ENCODE results near the gene ATOX1.

DNA sequence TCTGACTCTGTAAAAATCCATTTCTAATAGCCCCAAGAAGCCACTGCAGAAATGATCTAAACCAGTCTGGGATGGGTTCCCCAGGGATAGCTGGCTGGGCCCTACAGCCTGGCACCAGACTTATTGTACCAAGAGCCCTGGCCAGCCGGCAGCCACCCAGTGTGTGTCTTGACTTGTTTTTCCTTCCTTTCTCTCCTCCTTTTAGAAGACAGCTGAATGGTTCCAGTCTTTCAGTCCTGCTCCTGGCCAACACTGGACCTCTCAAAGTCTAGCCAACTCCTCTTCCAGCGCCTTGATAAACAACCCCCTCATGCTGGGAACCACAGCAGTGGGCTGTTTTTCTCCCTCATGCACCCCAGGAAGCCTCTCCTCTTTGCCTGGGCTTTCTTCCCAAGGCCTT, 34.1 kb downstream of the ATOX1 start:
- TF ChIP-seq POLR2A (IDR thresholded peaks at IDR 0.05; ENCODE audit: low read depth, low read length) (no peak), SMC3 (IDR thresholded peaks at IDR 0.05; ENCODE audit: low read depth, low read length) (no peak), RAD21 (IDR thresholded peaks at IDR 0.05; ENCODE audit: low read length) (no peak), USF2 (IDR thresholded peaks at IDR 0.05; ENCODE audit: low read depth, low read length) (no peak), BHLHE40 (IDR thresholded peaks at IDR 0.05; ENCODE audit: low read depth, low read length) (no peak), CEBPB (IDR thresholded peaks at IDR 0.05; ENCODE audit: low read depth, low read length) (no peak), RCOR1 (IDR thresholded peaks at IDR 0.05; ENCODE audit: insufficient replicate concordance, low read length) (no peak)
- TF ChIP-seq, protein P1, sequence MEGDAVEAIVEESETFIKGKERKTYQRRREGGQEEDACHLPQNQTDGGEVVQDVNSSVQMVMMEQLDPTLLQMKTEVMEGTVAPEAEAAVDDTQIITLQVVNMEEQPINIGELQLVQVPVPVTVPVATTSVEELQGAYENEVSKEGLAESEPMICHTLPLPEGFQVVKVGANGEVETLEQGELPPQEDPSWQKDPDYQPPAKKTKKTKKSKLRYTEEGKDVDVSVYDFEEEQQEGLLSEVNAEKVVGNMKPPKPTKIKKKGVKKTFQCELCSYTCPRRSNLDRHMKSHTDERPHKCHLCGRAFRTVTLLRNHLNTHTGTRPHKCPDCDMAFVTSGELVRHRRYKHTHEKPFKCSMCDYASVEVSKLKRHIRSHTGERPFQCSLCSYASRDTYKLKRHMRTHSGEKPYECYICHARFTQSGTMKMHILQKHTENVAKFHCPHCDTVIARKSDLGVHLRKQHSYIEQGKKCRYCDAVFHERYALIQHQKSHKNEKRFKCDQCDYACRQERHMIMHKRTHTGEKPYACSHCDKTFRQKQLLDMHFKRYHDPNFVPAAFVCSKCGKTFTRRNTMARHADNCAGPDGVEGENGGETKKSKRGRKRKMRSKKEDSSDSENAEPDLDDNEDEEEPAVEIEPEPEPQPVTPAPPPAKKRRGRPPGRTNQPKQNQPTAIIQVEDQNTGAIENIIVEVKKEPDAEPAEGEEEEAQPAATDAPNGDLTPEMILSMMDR (conservative IDR thresholded peaks at IDR 0.05; ENCODE audit: low read depth, low read length) = no peak

All from IMR-90 (cell line).